HAP-1 (cell line): ENCODE results near the gene ZNF846.
"Not testable (repeated sequence)": the region's sequence is repeated elsewhere in the genome, so short reads cannot be mapped to it uniquely, and the experiment has no call there.

Experiments
- DNase-seq, 2 experiments: peaks; one replicate each; pipeline ENCODE4 v3.0.0-alpha.2; 2016 to 2020; ENCODE audit warnings: low spot score in 2 of 2
- H3K27me3 ChIP-seq: fragments of 250-450 bp; sonication (Bioruptor Pico); 2 replicates; pipeline ENCODE4 v1.5.1; 2020; ENCODE audit warnings: low read depth, mild to moderate bottlenecking, moderate library complexity
- H3K36me3 ChIP-seq: fragments of 250-450 bp; sonication (Bioruptor Pico); replicated peaks from 2 replicates; pipeline ENCODE4 v1.5.1; 2020; ENCODE audit warnings: mild to moderate bottlenecking
- H3K4me1 ChIP-seq: fragments of 250-450 bp; sonication (Bioruptor Pico); 2 replicates; pipeline ENCODE4 v1.5.1; 2020; ENCODE audit warnings: mild to moderate bottlenecking
- H3K4me3 ChIP-seq: fragments of 250-450 bp; sonication (Bioruptor Pico); 2 replicates; pipeline ENCODE4 v1.5.1; 2020; ENCODE audit warnings: mild to moderate bottlenecking, moderate library complexity
- H3K9me3 ChIP-seq: fragments of 250-450 bp; sonication (Bioruptor Pico); 2 replicates; pipeline ENCODE4 v1.5.1; 2020; ENCODE audit warnings: mild to moderate bottlenecking, moderate library complexity
- in situ Hi-C: fragments of 300-500 bp; cut with MboI; formaldehyde crosslinking; loops from 3 replicates; pipeline ENCODE4 v1.14.3; 2020; ENCODE audit warnings: low sequenced_read_pairs, inconsistent platforms, mixed read lengths

The ZNF846 gene

DNA sequence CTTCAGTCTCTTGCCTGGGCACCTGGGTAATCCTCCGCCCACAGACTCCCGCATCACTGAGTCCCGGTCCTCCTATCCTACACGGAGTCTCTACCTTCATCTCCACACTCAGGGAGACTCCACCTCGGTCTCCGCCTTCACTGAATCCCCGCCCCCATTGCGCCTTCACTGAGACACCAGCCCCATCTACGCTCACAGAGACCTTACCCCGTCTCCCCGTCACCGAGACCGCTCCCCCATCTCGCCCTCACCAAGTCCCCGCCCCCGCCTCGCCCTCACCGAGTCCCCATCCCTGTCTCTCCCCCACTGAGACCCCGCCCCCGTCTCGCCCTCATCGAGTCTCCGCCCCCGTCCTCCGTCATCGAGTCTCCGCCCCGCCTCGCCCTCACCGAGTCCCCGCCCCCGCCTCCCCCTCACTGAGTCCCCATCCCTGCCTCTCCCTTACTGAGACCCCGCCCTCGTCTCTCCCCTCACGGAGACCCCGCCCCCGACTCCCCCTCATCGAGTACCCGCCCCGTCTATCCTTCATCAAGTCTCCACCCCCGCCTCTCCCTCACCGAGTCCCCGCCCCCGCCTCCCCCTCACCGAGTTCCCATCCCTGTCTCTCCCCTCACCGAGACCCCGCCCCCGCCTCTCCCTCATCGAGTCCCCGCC is 23.1 kb upstream of the ZNF846 start:
- DNase-seq = peak; percentile 87 to 98
- Histone ChIP-seq H3K9me3 (no peaks in the 10 kb centered on the region), H3K27me3 (no peaks in the 10 kb centered on the region), H3K4me3 (peak overlapping the region; percentile 43), H3K36me3 (no peaks in the 10 kb centered on the region), H3K4me1 (no peaks in the 10 kb centered on the region; the same call in 1 of the 2 replicates)
- in situ Hi-C loops = loop anchor here (5.0 to 25.0 kb wide), 2 partner anchors 169 to 479 kb away; partner anchors contain the start of genes ZNF559, ZNF561 and ZNF699

DNA sequence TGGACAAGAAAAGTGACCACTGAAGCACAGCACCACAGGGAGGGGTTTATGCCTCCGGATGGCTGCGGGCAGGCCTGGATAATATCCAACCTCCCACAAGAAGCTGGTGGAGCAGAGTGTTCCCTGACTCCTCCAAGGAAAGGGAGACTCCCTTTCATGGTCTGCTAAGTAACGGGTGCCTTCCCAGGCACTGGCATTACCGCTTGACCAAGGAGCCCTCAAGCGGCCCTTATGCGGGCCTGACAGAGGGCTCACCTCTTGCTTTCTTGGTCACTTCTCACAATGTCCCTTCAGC is 22.5 kb upstream of the ZNF846 start:
- H3K27me3 ChIP-seq = not testable (repeated sequence)
- in situ Hi-C loops = loop anchor here (5.0 to 25.0 kb wide), 2 partner anchors 169 to 479 kb away; partner anchors contain the start of genes ZNF559, ZNF561 and ZNF699

DNA sequence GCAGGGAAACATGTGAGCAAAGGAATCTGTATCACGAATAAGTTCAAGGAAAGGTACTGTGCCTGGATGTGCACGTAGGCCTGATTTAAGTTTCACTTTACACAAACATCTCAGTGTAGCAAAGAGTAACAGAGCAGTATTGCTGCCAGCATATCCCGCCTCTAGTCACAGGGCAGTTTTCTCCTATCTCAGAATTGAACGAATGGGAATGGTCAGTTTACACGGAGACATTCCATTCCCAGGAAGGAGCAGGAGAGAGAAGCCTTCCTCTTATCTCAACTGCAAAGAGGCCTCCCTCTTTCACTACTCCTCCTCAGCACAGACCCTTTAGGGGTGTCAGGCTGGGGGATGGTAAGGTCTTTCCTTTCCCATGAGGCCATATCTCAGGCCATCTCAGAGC is 21.0 kb upstream of the ZNF846 start:
- not testable (repeated sequence) for H3K4me1 ChIP-seq, H3K9me3 ChIP-seq, H3K4me3 ChIP-seq, H3K36me3 ChIP-seq, DNase-seq, H3K27me3 ChIP-seq
- in situ Hi-C loops = loop anchor here (25.0 kb wide), 1 partner anchor 477 kb away; the partner anchor contains the start of genes ZNF559 and ZNF699

More for the DNA sequence above, 22.5 kb upstream of the ZNF846 start:
- not testable (repeated sequence) for H3K4me1 ChIP-seq, DNase-seq, H3K9me3 ChIP-seq, H3K4me3 ChIP-seq, H3K36me3 ChIP-seq

DNA sequence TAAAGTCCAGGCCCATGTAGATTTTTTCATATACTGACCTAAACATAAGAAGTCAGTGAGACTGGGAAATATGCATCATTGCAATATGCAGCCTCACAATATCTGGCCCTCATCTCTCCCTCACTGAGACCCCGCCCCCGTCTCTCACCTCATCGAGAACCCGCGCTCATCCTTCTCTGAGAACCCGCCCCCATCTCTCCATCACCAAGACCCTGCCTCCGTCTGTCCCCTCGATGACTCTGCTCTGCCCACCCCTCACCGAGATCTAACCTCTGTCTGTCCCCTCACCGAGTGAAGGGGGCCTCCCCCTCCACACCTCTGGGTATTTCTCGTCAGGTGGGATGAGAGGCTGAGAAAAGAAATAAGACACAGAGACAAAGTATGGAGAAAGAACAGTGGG is 20.5 kb upstream of the ZNF846 start:
- H3K27me3 ChIP-seq = no peaks in the 10 kb centered on the region
- H3K4me1 ChIP-seq = no peaks in the 10 kb centered on the region
- in situ Hi-C loops = loop anchor here (25.0 kb wide), 1 partner anchor 477 kb away; the partner anchor contains the start of genes ZNF559 and ZNF699
- H3K9me3 ChIP-seq = no peaks in the 10 kb centered on the region
- H3K4me3 ChIP-seq = no peak overlapping the region
- no peaks in the 10 kb centered on the region for H3K36me3 ChIP-seq
- no peak for DNase-seq

DNA sequence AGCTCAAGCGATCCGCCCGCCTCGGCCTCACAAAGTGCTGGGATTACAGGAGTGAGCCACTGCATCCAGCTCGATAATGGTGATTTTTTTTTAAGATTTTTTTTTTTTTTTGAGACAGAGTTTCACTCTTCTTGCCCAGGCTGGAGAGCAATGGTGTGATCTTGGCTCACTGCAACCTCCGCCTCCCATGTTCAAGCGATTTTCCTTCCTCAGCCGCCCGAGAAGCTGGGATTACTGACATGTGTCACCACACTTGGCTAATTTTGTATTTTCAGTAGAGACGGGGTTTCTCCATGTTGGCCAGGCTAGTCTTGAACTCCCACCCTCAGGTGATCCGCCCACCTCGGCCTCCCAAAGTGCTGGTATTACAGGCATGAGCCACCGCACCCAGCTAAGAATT is 20.1 kb upstream of the ZNF846 start:
- not testable (repeated sequence) for H3K4me1 ChIP-seq, H3K9me3 ChIP-seq, H3K36me3 ChIP-seq, H3K4me3 ChIP-seq, H3K27me3 ChIP-seq, DNase-seq
- in situ Hi-C loops = loop anchor here (25.0 kb wide), 1 partner anchor 476 kb away; the partner anchor contains the start of genes ZNF559 and ZNF699

DNA sequence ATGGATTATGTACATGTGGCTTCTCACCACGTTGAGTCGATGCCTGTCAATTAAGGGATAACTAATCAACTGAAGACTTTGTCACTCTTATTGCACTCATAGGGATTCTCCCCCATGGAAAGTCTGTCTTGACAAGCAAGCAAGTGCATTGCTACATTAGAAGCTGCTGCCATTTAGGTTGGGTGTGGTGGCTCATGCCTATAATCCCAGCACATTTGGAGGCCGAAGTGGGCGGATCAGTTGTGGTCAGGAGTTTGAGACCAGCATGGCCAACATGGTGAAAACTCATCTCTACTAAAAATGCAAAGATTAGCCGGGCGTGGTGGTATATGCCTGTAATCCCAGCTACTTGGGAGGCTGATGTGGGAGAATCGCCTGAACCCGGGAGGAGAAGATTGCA is 18.3 kb upstream of the ZNF846 start:
- H3K36me3 ChIP-seq = no peaks in the 10 kb centered on the region
- H3K4me1 ChIP-seq = no peaks in the 10 kb centered on the region
- H3K4me3 ChIP-seq = no peak overlapping the region
- H3K27me3 ChIP-seq = no peaks in the 10 kb centered on the region
- DNase-seq = no peak
- no peaks in the 10 kb centered on the region for H3K9me3 ChIP-seq
- in situ Hi-C loops = loop anchor here (25.0 kb wide), 1 partner anchor 475 kb away; the partner anchor contains the start of genes ZNF559 and ZNF699

DNA sequence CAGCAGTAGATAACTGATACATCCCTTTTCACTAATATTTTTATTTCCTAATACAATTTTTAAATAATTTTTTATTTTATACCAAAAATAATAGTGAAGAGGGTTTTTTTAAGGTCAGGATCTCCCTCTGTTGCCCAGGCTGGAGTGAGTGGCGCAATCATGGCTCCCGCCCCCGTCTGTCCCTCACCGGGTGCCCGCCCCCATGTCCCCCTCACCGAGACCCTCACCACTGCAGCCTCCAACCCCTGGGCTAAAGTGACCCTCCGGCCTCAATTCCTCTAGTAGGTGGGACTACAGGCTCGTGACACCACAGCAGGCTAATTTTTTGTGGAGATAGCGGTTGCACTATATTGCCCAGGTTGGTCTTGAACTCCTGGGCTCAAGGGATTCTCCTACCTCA is 17.8 kb upstream of the ZNF846 start:
- Histone ChIP-seq H3K9me3 (no peaks in the 10 kb centered on the region), H3K36me3 (no peaks in the 10 kb centered on the region), H3K27me3 (no peaks in the 10 kb centered on the region), H3K4me3 (peak overlapping the region; percentile 59), H3K4me1 (no peaks in the 10 kb centered on the region)
- no peak for DNase-seq
- in situ Hi-C loops = loop anchor here (25.0 kb wide), 1 partner anchor 474 kb away; the partner anchor contains the start of genes ZNF559 and ZNF699

DNA sequence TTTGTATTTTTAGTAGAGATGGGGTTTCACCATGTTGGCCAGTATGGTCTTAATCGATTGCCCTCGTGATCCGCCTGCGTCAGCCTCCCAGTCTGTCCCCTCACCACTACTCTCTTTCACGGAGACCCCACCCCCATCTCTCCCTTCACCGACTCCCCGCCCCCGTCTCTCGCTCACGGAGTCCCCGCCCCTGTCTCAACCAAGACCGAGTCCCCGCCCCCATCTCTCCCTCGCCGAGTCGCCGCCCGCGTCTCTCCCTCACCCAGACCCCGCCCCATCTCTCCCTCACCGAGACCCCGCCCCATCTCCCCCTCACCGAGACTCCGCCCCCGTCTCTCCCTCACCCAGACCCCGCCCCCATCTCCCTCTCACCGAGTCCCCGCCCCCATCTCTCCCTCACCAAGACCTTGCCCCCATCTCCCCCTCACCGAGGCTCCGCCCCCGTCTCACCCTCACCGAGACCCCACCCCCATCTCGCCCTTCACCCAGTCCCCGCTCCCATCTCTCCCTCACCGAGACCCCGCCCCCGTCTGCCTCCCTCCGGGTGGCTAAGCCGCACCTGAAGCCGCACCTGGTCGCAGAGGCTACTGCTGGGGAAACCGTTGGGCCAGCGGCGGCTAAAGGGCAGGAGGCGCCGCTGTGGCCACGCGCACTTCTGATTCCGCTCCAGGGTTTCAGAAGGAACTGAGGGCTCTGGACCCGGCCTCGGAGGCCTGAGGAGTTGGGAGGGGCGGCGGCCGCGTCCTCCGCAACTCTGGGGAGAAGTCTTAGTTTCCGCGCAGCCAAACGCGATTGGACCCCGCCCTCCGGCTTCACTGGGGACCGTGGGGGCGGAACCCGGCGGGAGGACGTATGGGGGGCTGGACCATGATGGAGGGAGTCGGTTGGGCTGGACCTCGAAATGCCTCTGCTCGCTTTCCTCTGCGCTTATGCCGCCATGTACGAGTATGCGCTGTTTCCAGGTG is 17.1 kb upstream of the ZNF846 start:
- Histone ChIP-seq H3K4me1 (no peaks in the 10 kb centered on the region), H3K4me3 (peak overlapping the region; percentile 59), H3K36me3 (no peaks in the 10 kb centered on the region), H3K27me3 (no peaks in the 10 kb centered on the region), H3K9me3 (no peaks in the 10 kb centered on the region)
- in situ Hi-C loops = loop anchor here (25.0 kb wide), 1 partner anchor 473 kb away; the partner anchor contains the start of genes ZNF559 and ZNF699
- DNase-seq = peak; percentile 90 to 100

DNA sequence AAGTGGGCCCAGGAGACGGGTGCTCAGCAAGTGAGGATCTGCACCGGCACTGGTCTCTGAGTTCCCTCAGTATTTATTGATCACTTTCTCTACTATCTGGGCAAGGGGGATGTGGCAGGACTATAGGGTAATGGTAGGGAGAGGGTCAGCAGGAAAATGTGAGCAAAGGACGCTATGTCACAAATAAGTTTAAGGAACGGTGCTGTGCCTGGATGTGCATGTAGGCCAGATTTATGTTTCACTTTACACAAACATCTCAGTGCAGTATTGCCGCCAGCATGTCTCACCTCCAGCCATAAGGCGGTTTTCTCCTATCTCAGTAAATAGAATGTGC is 15.6 kb upstream of the ZNF846 start:
- not testable (repeated sequence) for H3K27me3 ChIP-seq, H3K4me3 ChIP-seq, H3K36me3 ChIP-seq, DNase-seq, H3K4me1 ChIP-seq, H3K9me3 ChIP-seq
- in situ Hi-C loops = loop anchor here (25.0 kb wide), 1 partner anchor 472 kb away; the partner anchor contains the start of genes ZNF559 and ZNF699

DNA sequence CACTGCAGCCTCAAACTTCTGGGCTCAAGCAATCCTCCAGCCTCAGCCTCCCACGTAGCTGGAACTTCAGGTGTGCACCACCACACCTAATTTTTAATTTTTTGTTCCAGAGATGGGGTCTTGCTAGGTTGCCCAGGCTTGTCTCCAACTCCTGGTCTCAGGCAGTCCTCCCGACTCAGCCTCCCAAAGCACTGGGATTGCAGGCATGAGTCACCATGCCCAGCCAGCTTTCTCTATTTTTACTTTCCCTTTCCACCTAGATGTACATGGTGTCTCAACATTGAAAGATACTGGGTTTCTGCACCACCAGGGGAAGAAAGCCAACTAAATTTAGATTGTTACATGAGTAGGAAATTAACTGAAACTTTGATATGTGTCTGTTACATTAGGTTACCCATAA is 13.8 kb upstream of the ZNF846 start:
- DNase-seq = no peak
- in situ Hi-C loops = loop anchor here (25.0 kb wide), 1 partner anchor 470 kb away; the partner anchor contains the start of genes ZNF559 and ZNF699
- H3K9me3 ChIP-seq = no peaks in the 10 kb centered on the region

DNA sequence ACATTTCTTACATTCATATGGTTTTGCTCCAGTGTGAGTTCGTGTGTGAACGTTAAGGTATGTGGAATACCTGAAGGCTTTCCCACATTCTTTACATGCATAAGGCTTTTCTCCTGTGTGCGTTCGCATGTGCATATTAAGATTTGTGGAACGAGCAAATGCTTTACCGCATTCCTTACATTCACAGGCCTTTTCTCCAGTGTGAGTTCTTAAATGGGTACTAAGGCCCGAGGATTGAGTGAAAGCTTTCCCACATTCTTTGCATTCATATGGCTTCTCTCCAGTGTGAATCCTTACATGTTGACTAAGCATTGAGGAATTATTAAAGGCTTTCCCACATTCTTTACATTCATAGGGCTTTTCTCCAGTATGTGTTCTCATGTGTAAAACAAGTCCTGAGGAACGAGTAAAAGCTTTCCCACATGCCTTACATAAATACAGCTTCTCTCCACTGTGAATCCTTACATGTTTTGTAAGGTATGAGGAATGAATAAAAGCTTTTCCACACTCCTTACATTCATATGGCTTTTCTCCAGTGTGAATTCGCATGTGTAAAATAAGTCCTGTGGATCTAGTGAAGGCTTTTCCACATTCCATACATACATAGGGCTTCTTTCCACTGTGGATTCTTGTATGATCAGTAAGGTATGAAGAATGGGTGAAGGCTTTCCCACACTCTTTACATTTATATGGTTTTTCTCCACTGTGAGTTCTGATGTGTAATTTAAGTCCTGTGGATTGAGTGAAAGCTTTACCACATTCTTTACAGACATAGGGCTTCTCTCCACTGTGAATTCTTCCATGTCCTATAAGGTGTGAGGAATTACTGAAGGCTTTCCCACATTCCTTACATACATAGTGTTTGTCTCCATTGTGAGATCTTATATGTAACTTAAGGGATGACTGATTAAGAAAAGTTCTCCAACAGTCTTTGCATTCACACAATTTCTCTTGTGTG is 10.7 kb downstream of the ZNF846 start:
- no peaks in the 10 kb centered on the region for H3K36me3 ChIP-seq
- no peaks in the 10 kb centered on the region for H3K27me3 ChIP-seq
- no peaks in the 10 kb centered on the region for H3K4me1 ChIP-seq
- H3K4me3 ChIP-seq = no peak overlapping the region
- peaks cover 8% of the 10 kb centered on the region for H3K9me3 ChIP-seq
- in situ Hi-C loops = no loop called here
- no peak for DNase-seq

More for the DNA sequence above, 13.8 kb upstream of the ZNF846 start:
- Histone ChIP-seq H3K36me3 (no peaks in the 10 kb centered on the region), H3K27me3 (no peaks in the 10 kb centered on the region), H3K4me3 (no peak overlapping the region), H3K4me1 (no peaks in the 10 kb centered on the region)

DNA sequence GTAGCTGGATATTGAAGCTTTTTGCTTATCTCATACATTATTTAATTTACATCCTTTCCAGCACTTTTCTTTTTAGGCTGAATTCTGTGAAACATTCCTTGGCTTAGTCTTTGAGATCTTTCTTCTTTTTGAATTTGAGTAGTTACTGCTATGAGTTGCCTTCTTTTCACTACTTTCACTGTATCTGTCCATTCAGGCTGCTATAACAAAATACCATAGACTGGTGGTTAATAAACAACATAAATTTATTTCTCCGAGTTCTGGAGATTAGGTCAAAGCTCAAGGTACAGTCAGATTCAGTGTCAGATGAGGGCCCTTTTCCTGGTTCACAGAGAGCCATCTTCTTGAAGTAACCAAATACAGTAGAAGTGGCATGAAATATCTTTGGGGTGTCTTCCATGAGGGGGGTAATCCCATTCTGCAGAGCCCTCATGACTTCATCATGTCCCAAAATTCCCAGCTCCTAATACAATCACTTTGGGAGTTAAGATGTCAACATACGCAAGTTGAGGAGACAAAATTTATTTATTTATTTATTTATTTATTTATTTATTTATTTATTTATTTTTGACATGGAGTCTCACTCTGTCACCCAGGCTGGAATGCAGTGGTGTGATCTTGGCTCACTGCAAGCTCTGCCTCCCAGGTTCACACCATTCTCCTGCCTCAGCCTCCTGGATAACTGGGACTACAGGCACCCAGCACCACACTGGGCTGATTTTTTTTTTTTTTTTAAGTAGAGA is 15.7 kb downstream of the ZNF846 start:
- H3K27me3 ChIP-seq = no peaks in the 10 kb centered on the region
- no peaks in the 10 kb centered on the region for H3K36me3 ChIP-seq
- no peak overlapping the region for H3K4me3 ChIP-seq
- no peaks in the 10 kb centered on the region for H3K4me1 ChIP-seq
- DNase-seq = no peak
- in situ Hi-C loops = no loop called here
- H3K9me3 ChIP-seq = no peaks in the 10 kb centered on the region
